ENCODE results near the gene EEF1AKMT4. TPM values are rescaled to one million over a fixed set of nuclear protein-coding genes. Genes with fewer than 3 reads are reported as not detected.

The EEF1AKMT4 gene
- total RNA-seq, 1 experiment from 2014 or later: 11.7 TPM

GRCh38 chr3:184218814-184219213, 30.7 kb upstream of the EEF1AKMT4 start:
- H3F3A ChIP-seq (ENCODE audit: insufficient read depth, low read depth): no peaks in the 10 kb centered on the region
- H3K9me3 ChIP-seq (ENCODE audit: insufficient read depth, low read depth): no peaks in the 10 kb centered on the region
- no peaks in the 10 kb centered on the region for H3K4me1 ChIP-seq (replicated peaks; ENCODE audit: insufficient read depth)
- no peaks in the 10 kb centered on the region for H4K20me1 ChIP-seq (ENCODE audit: insufficient read depth)
- ChIA-PET POLR2A (ENCODE audit: unreplicated experiment) (no interaction called here), CTCF (no interaction called here)
- no peak for DNase-seq
- H3K9me2 ChIP-seq (ENCODE audit: insufficient read depth): no peaks in the 10 kb centered on the region
- H3K4me2 ChIP-seq: no peak overlapping the region
- TF ChIP-seq EZH2 (IDR thresholded peaks at IDR 0.05; ENCODE audit: low read depth) (no peak), CTCF (conservative IDR thresholded peaks at IDR 0.05) (no peak)
- H3K36me3 ChIP-seq (ENCODE audit: low read depth): no peaks in the 10 kb centered on the region
- no TSS peak for BruUV-seq (replicated peaks)
- no peak overlapping the region for H3K4me3 ChIP-seq
- H3K27me3 ChIP-seq (ENCODE audit: insufficient read depth, low read depth): 0 out of 2 replicates have a peak, but pooled peaks cover 4% of the 10 kb centered on the region
- no peaks in the 10 kb centered on the region for H3K79me2 ChIP-seq (ENCODE audit: low read depth)
- H2AFZ ChIP-seq: no peak overlapping the region
- intact Hi-C loops (cut with micrococcal nuclease; ENCODE audit: unreplicated experiment): no loop called here
- no peak overlapping the region for H3K27ac ChIP-seq

- no peak overlapping the region for H2AFZ ChIP-seq
- no TSS peak for BruUV-seq (replicated peaks)
These were observed 27.0 kb upstream of the EEF1AKMT4 start for GRCh38 chr3:184222521-184222920.

GRCh38 chr3:184223946-184224345, 25.5 kb upstream of the EEF1AKMT4 start:
- no peaks in the 10 kb centered on the region for H3K36me3 ChIP-seq (ENCODE audit: low read depth)
- CTCF ChIA-PET: no interaction called here
- intact Hi-C loops (cut with micrococcal nuclease; ENCODE audit: unreplicated experiment): no loop called here

More at GRCh38 chr3:184222521-184222920, 27.0 kb upstream of the EEF1AKMT4 start:
- Histone ChIP-seq H3F3A (ENCODE audit: insufficient read depth, low read depth) (no peaks in the 10 kb centered on the region), H3K4me3 (no peak overlapping the region), H3K27ac (no peak overlapping the region), H3K36me3 (ENCODE audit: low read depth) (no peaks in the 10 kb centered on the region), H3K27me3 (ENCODE audit: insufficient read depth, low read depth) (peaks cover 15% of the 10 kb centered on the region; the same call in 1 of the 2 replicates), H3K4me1 (replicated peaks; ENCODE audit: insufficient read depth) (no peaks in the 10 kb centered on the region), H3K9me3 (ENCODE audit: insufficient read depth, low read depth) (no peaks in the 10 kb centered on the region), H3K79me2 (ENCODE audit: low read depth) (no peaks in the 10 kb centered on the region), H3K4me2 (no peak overlapping the region), H4K20me1 (ENCODE audit: insufficient read depth) (no peaks in the 10 kb centered on the region), H3K9me2 (ENCODE audit: insufficient read depth) (no peaks in the 10 kb centered on the region)
- DNase-seq: peak in 1 of 2 experiments; percentile 52
- ChIA-PET POLR2A (ENCODE audit: unreplicated experiment) (no interaction called here), CTCF (interaction anchor here (0.7 kb wide), 1 partner anchor 95 kb away, joined by 3 read pairs; no protein-coding TSS in a partner anchor)
- intact Hi-C loops (cut with micrococcal nuclease; ENCODE audit: unreplicated experiment): no loop called here
- TF ChIP-seq EZH2 (IDR thresholded peaks at IDR 0.05; ENCODE audit: low read depth): no peak
- TF ChIP-seq CTCF (conservative IDR thresholded peaks at IDR 0.05): no peak

More at GRCh38 chr3:184223946-184224345, 25.5 kb upstream of the EEF1AKMT4 start:
- no TSS peak for BruUV-seq (replicated peaks)
- Histone ChIP-seq H4K20me1 (ENCODE audit: insufficient read depth) (no peaks in the 10 kb centered on the region), H3K4me2 (no peak overlapping the region), H3F3A (ENCODE audit: insufficient read depth, low read depth) (peaks cover 11% of the 10 kb centered on the region; the same call in 1 of the 2 replicates), H3K27ac (no peak overlapping the region), H3K79me2 (ENCODE audit: low read depth) (no peaks in the 10 kb centered on the region), H3K27me3 (ENCODE audit: insufficient read depth, low read depth) (peaks cover 28% of the 10 kb centered on the region), H3K4me3 (no peak overlapping the region), H2AFZ (no peak overlapping the region), H3K9me2 (ENCODE audit: insufficient read depth) (no peaks in the 10 kb centered on the region), H3K4me1 (replicated peaks; ENCODE audit: insufficient read depth) (no peaks in the 10 kb centered on the region), H3K9me3 (ENCODE audit: insufficient read depth, low read depth) (no peaks in the 10 kb centered on the region)
- no peak for TF ChIP-seq CTCF (conservative IDR thresholded peaks at IDR 0.05)
- no peak for DNase-seq
- POLR2A ChIA-PET (ENCODE audit: unreplicated experiment): no interaction called here

Data from PC-9 (cell line).